Panc1 (cell line): ENCODE results near the gene MPC1. TPM values are rescaled to one million over a fixed set of nuclear protein-coding genes. Genes with fewer than 3 reads are reported as not detected.

Source experiments
- ATAC-seq: fragments of 200-7000 bp; cut with Tn5 transposase; 2 replicates; pipeline ENCODE4 v1.9.1; 2020; ENCODE audit warnings: mild to moderate bottlenecking, moderate library complexity
- BruUV-seq: library from RNA; stranded (reverse); fragments of 400-500 nt; replicated peaks from 2 replicates; lab custom pipeline; 2021; lab: Mats Ljungman, UMichigan
- CTCF ChIA-PET: fragments of 300-600 bp; sonication (Branson Sonifier 250); formaldehyde crosslinking; loops from one replicate; lab custom pipeline; 2022; ENCODE audit warnings: antibody characterized with exemption; lab: Charles Lee
- POLR2A ChIA-PET: fragments of 300-600 bp; sonication (Branson Sonifier 250); formaldehyde crosslinking; loops from one replicate; lab custom pipeline; 2022; ENCODE audit warnings: antibody characterized with exemption; lab: Charles Lee
- DNase-seq: peaks from one replicate; pipeline ENCODE4 v3.0.0-alpha.2; 2010; ENCODE audit warnings: low read depth, low spot score
- H3K27ac ChIP-seq: 2 replicates; pipeline ENCODE4 v1.5.1; 2011; ENCODE audit warnings: mild to moderate bottlenecking, low read length, inconsistent platforms
- H3K27me3 ChIP-seq: fragments of 200-500 bp; sonication (Bioruptor generic); 2 replicates; pipeline ENCODE4 v1.6.0; 2014; ENCODE audit warnings: low read length, inconsistent platforms; ENCODE audit not compliant: control insufficient read depth, insufficient read depth
- H3K36me3 ChIP-seq: fragments of 200-500 bp; sonication (Bioruptor generic); 2 replicates; pipeline ENCODE4 v1.5.1; 2014; ENCODE audit warnings: inconsistent platforms, mild to moderate bottlenecking, low read length, moderate library complexity; ENCODE audit not compliant: control insufficient read depth, insufficient read depth
- H3K4me1 ChIP-seq: 2 replicates; pipeline ENCODE4 v1.5.1; 2011; ENCODE audit warnings: inconsistent platforms, mild to moderate bottlenecking, low read length, moderate library complexity; ENCODE audit not compliant: control insufficient read depth, insufficient read depth
- H3K4me3 ChIP-seq, 2 experiments: 2 replicates each; pipeline ENCODE4 v1.5.1; 2011 to 2012; ENCODE audit warnings: low read depth in 2 of 2, low read length in 2 of 2, mild to moderate bottlenecking in 2 of 2, inconsistent platforms in 1 of 2, moderate library complexity in 1 of 2
- H3K9me3 ChIP-seq: fragments of 200-500 bp; sonication (Bioruptor generic); 2 replicates; pipeline ENCODE4 v1.5.1; 2014; ENCODE audit warnings: low read depth, mild to moderate bottlenecking, inconsistent platforms, low read length, moderate library complexity; ENCODE audit not compliant: control insufficient read depth, insufficient read depth
- CTCF ChIP-seq: fragments of 450-650 bp; IDR thresholded peaks from 2 replicates; pipeline ENCODE4 v1.5.1; 2017; ENCODE audit warnings: mild to moderate bottlenecking
- POLR2AphosphoS5 ChIP-seq: IDR thresholded peaks from 2 replicates; pipeline ENCODE4 v1.6.1; 2012; ENCODE audit warnings: mild to moderate bottlenecking, low read depth, low read length, moderate library complexity
- REST ChIP-seq, 2 experiments: IDR thresholded peaks; 2 replicates each; pipeline ENCODE4 v1.6.1; 2011 to 2012; ENCODE audit warnings: low read depth in 2 of 2, control low read depth in 1 of 2, low read length in 1 of 2, mild to moderate bottlenecking in 1 of 2, moderate library complexity in 1 of 2; ENCODE audit not compliant: insufficient read depth in 1 of 2
- SIN3A ChIP-seq: IDR thresholded peaks from 2 replicates; pipeline ENCODE4 v1.6.1; 2012; ENCODE audit warnings: low read depth, mild to moderate bottlenecking, low read length, moderate library complexity, borderline replicate concordance; ENCODE audit not compliant: insufficient read depth
- TCF7L2 ChIP-seq: IDR thresholded peaks from 2 replicates; pipeline ENCODE4 v1.6.1; 2011; ENCODE audit warnings: mild to moderate bottlenecking, low read depth, low read length, inconsistent platforms
- in situ Hi-C: cut with HindIII; loops from 2 replicates; pipeline ENCODE4 v1.10.0; 2016; ENCODE audit warnings: low sequenced_read_pairs, low pct_unique_long_range_greater_than_20kb
- intact Hi-C: fragments of 100-400 bp; cut with micrococcal nuclease; formaldehyde crosslinking; loops from one replicate; pipeline ENCODE4 v1.10.0; 2022; ENCODE audit not compliant: unreplicated experiment
- total RNA-seq: library from RNA; stranded (reverse); gene quantifications from one replicate; pipeline ENCODE4 v1.2.1, GENCODE V29; 2021; ENCODE audit not compliant: unreplicated experiment

The MPC1 gene
- total RNA-seq, 1 experiment from 2014 or later, result 7.0 TPM

- no peaks in the 10 kb centered on the region for H3K36me3 ChIP-seq
- no peak for TF ChIP-seq CTCF
- no peak for TF ChIP-seq TCF7L2
- no peak for TF ChIP-seq SIN3A
- DNase-seq (no peak), ATAC-seq (no peak)
- H3K4me3 ChIP-seq, result no peak overlapping the region
- POLR2A ChIA-PET, result no interaction called here
- H3K27ac ChIP-seq, result no peak overlapping the region
- no peaks in the 10 kb centered on the region for H3K4me1 ChIP-seq
- CTCF ChIA-PET, result no interaction called here
- intact Hi-C loops, result no loop called here
- no peaks in the 10 kb centered on the region for H3K9me3 ChIP-seq
- in situ Hi-C loops, result no loop called here
- BruUV-seq, result no TSS peak
- H3K27me3 ChIP-seq, result no peaks in the 10 kb centered on the region
Observed at GRCh38 chr6:166424431-166424830, 41.7 kb upstream of the MPC1 start.

- TF ChIP-seq SIN3A, result no peak
- no peak for TF ChIP-seq CTCF
- no peak for TF ChIP-seq POLR2AphosphoS5
- no peak for TF ChIP-seq REST (IDR thresholded peaks at IDR 0.05; ENCODE audit: insufficient read depth in 1 of 2, low read depth in 2 of 2, low read length in 1 of 2)
- no peak for TF ChIP-seq TCF7L2
- H3K4me3 ChIP-seq, result no peak overlapping the region
- no peaks in the 10 kb centered on the region for H3K27me3 ChIP-seq
- BruUV-seq, result no TSS peak
- CTCF ChIA-PET, result no interaction called here
- no peak overlapping the region for H3K27ac ChIP-seq
- intact Hi-C loops (no loop called here), in situ Hi-C loops (no loop called here)
- no peaks in the 10 kb centered on the region for H3K36me3 ChIP-seq
- H3K9me3 ChIP-seq, result no peaks in the 10 kb centered on the region
- ATAC-seq (no peak), DNase-seq (no peak)
- POLR2A ChIA-PET, result no interaction called here
- H3K4me1 ChIP-seq, result no peaks in the 10 kb centered on the region
Observed at GRCh38 chr6:166423781-166424180, 41.0 kb upstream of the MPC1 start.
